Muscle of back (tissue), 11 donors: ENCODE data around the gene PACSIN1. TPM values are rescaled to one million over a fixed set of nuclear protein-coding genes. Genes with fewer than 3 reads are reported as not detected.
"Not testable (repeated sequence)": the region's sequence is repeated elsewhere in the genome, so short reads cannot be mapped to it uniquely, and the experiment has no call there.

Experiments
- DNase-seq, 3 donors: peaks; one replicate each; pipeline versions ENCODE4 v3.0.0 to v3.0.0-alpha.2; 2013
- polyA plus RNA-seq, 10 donors: library from polyadenylated mRNA; unstranded; fragments of 120-200 nt; gene quantifications; one replicate each; pipeline ENCODE4 v1.2.1, GENCODE V29; 2013; ENCODE audit not compliant: insufficient read length in 10 of 10

The PACSIN1 gene
- polyA plus RNA-seq, 10 donors, result 0.31 to 1.5 (median 1.1) TPM

DNA sequence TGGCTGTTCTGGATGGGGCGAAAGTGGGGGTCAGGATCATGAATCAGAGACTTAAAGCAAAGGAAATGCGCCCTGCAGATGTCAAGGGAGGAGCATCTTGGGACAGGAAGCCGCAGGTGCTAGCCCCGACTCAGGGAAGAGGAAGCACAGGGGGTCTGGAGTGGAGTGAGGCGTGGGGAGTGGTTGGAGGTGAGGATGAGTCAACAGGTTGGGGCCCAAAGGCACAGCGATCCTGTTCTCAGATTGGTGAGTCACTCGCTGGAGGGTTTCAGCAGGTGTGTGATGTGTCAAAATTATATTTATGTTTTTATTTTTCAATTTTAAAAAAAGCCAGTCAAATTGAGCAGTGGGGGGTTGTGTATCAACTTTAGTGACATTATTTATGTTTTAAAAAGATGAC, 19.0 kb downstream of the PACSIN1 start:
- DNase-seq, result no peak

DNA sequence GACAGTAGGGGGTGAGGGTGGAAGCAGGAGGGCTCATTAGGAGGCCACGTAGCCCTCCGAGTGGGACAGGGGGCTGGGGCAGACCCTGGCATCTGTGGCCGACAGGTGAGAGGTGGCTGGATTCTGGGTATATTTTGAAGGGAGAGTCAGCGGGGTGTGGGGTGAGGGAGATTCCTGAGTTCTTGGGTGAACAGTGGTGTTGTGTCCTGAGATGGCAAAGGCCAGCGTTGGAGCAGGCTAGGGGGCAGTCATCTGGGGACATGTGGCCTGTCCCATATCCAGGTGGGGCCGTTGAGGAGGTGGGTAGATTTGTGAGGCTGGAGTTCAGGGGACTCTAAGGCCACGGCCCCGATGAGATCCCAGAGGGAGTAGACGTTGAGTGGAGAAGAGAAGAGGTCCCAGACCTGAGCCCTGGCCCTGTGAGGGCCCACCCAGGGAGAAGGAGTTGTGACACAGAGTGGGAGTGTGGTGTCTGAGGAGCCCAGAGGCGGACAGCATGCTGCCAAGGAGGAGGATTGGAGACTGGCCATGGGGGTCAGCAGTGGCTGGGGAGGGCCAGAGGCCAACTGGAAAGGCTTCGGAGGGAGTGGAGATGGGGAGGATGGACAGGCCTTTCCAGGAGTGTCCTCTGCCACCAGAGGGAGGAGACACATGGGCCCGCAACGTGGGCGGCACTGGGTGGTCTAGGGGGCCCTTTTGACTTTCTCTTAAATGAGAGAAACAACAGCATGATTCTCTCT, 19.6 kb downstream of the PACSIN1 start:
- DNase-seq, result no peak

DNA sequence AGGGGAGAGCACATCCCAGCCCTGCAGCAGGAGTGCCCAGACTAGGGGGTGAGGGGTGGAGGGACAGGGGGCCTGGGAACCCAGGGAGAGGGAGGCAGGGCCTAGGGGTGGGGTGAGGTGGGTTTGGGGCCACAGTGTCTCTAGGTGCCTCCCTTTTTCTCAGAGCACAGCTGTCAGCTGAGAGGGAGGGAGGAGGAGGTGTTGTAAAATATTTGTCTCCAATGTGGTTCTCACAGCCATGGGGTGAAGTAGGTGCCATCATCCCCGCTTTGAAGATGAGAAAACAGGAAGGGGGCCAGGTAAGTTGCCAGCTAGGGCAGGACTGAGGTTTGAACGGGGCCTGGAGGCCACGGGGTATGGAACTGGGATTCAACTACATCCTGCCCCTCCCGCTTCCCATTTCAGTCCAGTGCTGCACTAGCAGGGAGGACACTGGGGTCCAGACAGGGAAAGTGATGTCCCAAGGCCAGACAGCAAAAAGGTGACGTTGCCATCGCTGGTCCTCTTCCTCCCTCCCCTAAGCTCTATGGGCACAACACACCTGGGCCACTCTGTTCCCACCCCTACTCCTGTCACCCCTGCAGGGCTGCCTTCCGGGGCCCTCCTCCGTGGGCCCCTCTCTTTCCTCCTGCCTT, 20.3 kb downstream of the PACSIN1 start:
- no peak for DNase-seq

DNA sequence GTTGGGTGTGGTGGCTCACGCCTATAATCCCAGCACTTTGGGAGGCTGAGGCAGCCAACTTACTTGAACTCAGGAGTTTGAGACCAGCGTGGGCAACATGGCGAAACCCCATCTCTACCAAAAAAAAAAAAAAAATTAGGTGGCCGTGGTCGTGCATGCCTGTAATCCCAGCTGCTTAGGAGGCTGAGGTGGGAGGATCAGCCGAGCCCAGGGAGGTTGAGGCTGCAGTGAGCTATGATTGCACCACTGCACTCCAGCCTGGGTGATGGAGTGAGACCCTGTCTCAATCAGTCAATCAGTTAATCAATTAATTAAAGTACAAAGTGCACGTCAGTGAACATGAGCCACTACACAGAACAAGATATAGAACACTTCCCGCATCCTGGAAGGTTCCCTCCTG, 21.0 kb downstream of the PACSIN1 start:
- not testable (repeated sequence) for DNase-seq

DNA sequence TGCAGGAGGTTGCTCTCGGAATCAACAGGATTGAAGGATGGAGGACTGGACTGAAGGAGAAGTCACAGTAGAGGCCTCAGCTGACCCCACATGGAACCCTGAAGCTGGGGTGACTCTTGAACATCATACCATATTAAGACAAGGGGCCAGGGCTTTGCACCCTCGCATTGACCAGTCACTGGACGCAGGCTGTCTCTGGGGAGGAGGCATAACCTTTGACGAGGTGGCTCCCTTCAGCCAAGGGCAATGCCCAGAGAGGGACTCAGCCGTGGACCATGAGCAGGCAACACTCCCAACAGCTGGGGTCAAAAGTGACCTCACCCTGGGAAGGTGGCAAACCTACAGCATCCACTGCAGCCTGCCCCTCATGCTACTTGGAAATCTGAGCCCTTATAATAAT, 21.7 kb downstream of the PACSIN1 start:
- DNase-seq, result no peak

DNA sequence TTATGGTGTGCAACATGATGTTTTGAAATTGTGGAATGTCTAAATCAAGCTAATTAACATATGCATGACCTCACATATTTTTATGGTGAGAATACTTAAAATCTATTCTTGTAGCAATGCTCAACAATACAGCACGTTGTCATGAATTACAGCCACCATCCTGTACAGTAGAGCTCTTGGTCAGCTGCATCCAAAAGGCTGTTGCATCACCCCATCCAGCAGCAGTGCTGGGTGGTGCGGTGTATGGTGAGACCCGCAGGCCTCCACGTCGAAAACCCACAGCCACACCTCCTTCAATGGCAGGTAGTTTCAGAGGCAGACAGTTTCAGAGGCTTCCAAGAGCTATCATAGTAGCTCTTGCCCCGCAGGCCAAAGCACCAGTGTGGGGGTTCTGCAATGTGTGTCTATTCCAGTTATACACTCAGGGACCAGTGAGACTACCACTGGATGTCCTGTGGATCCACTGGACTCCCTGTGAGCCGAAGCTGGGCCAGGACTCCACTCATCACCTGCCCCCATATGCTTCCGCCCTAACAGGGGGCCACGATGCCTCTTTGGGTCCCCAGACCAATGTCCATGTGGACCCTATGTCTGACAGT, 23.4 kb downstream of the PACSIN1 start:
- DNase-seq, result no peak

DNA sequence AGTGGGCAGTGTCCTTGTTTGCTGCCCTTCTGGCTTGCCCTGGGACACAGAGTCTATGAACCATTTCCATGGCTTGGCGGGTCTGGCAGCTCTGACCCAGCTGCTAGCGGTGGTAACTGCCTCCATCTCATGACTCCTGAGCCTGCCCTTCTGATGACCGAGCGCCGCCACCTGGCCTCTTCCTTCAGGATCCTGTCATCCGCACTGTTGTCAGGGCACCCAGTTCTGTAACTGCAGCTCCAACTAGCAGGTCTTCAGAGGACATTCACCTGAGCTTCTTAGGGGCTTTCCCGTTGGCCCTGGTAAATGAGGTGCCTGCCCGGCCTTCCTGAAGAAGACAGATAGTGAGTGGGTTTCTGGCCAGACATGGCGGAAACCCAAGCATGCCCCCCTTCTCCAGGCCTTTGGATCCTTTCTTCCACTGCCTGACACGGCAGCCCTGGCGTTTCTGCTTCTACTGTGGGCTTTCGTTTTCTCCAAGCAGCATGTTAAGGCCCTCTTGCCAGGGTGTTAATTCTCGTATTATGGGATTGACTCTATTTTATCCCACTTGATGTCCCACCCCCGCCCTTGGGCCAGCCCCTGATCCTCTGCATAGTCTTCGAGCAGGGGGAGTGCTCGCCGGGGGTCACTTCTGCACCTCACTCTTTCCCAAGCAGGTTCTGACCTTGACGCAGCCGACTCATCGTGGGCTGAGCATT, 24.7 kb downstream of the PACSIN1 start:
- DNase-seq, result peak in 2 of 3 donors; percentile 19 to 29

DNA sequence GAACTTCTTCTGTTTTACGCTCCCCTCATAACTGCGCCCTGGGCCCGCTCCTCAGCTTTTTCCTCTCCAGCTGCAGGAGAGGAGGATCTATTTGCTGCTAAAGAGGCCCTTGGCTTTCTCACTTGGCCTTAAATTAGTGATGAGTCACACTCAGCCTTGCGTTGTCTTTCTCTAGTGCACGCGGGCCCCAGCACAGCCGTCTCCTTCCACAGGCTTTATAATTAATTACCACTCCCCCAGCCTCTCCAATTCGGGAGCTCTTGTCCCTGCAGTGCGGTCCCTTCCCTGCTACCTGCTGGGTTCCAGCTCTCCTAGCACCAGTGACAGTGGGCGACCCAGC, 25.2 kb downstream of the PACSIN1 start:
- DNase-seq, result peak; percentile 41 to 88 (median 70)

DNA sequence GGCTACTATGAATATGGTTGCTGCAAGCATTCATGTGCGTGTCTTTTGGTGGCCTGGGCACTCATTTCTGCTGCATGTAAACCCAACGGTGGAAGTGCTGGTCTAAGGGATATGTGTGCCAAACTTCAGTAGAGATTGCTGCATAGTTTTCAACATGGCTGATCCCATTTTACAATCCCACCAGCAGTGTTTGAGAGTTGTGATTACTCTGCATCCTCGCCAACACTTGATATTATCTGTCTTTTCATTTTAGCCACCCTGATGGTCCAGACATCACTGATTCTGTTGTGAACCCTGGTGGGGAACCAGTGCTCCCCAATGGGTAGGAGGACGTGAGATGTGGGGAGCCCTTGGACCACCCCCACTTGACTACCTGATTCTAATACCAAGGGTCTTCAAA, 27.5 kb downstream of the PACSIN1 start:
- no peak for DNase-seq

DNA sequence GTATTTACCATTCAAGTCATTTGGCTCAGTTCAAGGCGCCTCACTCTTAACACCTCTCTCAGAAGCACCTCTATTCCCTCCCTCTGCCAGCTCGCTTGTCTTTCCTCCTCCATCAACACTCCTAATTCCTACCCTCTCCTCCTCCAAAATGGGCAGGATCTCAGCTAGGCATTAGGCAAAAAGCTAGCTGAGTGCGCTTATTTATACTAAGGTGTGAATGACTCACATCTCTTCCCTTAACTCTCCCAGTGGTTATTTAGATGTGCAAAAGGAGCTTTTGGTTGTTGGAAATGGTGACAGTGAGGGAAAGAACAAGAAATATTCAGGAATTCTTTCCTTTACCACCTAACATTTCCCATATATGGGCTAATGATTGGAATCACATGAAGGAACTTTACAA, 29.1 kb downstream of the PACSIN1 start:
- DNase-seq, result no peak

DNA sequence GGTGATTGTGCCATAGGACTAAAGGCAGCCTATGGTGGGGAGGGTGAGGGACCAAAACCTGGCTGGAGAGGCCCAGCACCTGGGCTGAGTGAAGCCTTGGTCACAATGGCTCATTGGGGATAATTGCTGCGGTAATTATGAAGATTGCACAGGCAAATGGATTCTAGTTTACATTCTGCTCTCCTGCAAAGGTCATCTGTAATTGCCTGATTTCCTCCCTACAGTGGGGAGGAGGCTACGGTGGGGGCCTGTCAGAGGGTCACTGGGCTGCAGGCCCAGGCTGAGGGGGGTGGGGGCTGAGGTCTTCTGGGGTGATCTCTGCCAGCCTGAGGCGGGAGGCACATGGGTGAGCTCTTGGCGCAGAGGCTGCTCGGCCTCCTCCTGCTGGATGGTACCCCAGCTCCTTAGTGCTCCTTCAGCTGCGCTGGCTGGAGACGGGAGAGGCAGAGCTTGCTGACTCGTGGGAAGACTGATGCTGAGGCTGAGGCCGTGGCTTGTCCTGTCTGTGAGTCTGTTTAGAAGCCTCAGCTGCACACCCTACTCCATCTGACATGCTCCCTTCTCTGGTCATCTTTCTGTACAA, 30.3 kb downstream of the PACSIN1 start:
- DNase-seq, result no peak

DNA sequence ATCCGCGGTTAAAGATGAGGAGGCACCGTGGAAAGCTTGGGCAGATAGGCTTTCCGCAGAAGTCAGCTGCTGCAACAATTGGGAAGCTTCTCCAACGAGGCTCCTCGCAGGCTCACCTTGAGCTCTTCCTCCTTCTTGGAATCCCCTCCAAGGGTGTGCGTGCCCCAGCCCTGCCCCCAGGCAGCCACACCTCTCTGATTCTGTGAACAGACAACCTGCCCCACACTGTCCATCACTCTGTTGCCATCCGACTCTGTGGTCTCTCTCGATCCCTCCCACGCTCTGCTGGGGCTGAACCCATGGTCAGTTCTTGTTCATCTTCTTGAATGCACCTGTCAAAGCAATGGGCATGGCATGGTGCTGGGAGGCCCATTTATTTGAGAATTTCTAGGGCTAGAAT, 31.5 kb downstream of the PACSIN1 start:
- no peak for DNase-seq

DNA sequence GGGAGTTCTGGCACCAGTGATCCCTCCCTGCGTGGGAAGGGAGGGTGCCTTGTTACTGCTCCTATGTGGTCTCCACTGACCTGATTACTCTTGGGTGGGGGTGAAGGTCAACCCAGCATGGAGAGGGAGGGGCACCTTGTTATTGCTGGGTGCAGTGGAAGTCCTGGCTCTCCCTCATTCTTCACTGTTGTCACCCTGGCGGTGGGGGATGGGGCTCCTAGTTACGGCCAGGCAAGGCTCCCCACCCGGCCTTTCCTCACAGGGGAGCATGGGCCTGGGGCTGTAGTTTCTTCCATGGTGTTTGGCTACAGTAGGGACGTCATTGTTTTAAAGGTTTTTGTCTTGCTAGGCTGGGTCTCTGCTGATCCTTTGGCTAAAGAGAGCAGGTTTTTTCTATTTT, 40.8 kb downstream of the PACSIN1 start:
- no peak for DNase-seq

DNA sequence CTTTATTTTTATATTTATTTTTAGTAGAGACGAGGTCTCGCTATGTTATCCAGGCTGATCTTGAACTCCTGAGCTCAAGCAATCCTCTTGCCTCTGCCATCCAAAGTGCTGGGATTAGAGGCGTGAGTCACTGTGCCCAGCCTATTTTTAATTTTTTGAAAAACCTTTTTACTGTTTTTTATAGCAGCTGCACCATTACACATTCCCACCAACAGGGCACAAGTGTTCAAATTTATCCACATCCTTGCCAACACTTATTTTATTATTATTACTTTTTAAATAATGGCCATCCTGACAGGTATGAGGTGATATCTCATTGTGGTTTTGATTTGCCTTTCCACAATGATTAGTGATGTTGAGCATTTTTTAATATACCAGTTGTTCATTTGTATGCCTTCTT, 42.5 kb downstream of the PACSIN1 start:
- DNase-seq, result no peak

DNA sequence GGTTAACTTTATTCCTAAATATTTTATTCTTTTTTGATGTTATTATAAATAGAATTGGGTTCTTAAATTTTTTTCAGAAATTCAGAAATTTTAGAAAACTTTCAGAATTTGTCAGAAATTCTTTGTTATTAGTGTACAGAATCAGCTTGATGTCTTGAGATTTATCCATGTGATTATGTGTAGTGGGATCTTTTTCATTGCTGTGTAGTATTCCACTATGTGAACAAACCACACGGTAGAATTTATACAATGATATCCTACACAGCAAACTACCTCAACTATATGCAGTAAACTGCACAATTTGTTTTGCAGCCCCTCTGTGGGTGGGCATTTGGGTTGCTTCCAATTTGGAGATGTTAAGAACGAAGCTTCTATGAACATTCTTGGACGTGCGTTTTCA, 43.9 kb downstream of the PACSIN1 start:
- DNase-seq, result no peak

DNA sequence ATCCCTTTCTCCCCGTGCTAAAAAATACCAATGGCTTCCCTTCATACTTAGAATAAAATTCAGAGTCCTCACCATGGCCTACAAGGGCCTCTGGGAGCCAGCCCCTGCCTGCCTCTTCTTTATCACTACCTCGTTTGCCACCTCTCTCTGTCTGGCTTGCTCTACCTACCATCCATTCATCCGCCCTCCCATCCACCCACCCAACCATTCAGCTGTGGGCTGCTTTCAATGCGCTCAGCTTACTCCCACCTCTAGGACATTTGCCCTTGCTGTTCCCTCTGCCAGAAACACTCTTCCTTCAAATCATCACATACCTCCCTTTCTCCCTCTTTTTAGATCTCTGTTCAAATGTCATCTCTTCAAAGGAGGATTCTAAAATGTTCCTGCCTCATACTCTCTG, 44.4 kb downstream of the PACSIN1 start:
- no peak for DNase-seq

DNA sequence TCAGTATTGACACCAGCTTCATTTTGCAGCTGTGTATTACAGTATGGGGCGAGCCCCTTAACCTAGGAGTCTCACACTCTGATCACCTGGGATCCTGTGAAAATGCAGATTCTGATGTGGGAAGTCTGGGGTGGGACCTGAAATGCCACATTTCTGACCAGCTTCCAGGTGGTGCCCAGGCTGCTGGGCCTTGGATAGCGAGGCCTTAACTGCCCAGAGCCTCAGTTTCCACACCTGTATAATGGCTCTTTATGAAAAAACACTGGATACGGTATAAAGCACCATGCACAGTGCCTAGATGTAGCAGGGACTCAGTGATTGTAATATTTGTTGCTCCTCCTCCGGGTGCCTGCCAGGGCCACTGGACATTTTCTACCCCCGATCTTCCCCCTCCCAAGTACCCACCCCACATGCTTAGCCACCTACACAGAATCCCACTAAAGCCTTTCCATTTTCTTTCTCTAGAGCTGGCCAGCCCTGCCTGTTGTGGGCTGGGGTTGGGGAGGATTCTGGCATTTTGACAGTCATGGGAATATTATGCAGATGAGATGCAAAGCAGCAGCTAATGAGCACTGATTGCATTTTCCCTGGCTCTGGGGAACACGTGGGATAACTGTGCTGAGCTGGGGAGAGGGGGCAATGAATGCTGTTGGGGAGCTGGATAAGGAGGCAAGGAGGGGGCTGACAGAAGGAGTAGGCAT, 45.5 kb downstream of the PACSIN1 start:
- no peak for DNase-seq

DNA sequence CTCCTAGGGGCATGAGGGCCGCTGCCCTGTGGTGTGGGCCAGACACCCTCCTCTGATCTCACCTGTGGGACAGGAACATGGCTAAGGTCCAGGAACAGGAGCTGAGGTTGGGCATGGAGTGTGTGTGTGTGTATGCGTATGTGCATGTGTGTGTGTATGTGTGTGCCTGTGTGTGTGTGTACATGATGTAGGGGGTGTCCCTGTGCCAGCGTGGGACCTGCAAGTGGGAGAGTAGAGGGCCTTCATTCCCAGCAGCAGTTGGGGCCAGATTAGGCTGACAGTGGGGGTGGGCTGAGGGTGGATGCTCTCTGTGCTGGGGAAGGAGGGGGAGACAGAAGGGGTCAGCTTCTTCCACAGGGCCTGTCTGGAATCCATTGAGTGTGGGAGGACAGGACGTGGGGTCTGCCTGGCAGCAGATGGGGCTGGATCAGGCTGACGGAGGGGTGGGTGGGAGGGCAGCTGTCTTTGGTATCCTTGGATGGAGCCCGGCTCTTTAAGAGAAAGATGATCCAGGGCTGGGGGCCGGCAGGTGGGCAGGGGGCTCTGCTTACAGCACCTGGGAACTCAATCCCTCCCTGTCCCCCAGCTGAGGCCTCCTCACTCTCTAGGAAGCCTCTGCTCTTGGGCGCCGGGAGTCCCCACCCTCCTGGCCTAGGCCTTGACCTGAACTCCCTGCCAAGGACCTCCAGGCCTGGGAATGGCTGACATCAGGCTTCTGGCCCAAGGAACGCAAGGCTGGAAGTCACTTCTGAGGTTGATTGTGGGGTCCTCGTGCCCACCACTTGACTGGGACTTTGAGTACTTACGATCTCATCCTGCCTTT, 46.2 kb downstream of the PACSIN1 start:
- no peak for DNase-seq

DNA sequence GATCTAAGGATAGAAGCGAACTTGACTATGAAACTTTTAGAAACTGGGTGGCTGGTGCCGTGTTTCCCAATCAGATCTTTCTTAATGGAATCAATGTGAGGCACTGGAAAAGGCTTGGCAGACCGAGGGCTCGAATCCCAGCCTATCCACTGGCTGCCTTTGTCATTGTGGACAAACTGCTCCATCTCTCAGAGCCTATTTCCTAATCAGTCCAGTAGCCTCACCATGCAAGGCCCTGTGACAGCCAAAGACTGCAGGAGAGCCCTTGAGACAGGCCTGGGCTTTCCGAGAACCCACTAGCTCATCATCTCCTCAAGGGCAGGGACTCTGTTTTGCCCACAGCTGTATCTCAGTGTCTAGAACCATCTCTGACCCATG, 46.9 kb downstream of the PACSIN1 start:
- DNase-seq, result no peak

DNA sequence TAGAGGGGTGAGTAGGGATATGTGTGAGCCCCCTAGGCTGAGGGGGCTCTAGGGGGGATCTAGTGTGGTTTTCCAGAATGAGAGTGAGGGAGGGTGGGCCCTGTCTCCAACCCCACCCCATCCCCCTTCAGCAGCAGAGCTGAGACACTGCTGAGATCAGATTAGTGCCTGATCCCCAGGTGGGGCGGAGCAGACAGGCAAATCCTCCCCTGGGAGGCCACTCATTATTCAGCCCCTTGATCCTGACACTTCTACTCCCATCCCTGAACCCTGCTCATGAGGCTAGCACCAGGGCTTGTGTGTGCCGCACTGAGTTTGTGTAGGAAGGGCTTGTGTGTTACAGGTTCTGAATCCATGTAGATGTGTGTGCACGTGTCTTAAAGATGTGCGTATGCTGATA, 47.8 kb downstream of the PACSIN1 start:
- DNase-seq, result no peak

DNA sequence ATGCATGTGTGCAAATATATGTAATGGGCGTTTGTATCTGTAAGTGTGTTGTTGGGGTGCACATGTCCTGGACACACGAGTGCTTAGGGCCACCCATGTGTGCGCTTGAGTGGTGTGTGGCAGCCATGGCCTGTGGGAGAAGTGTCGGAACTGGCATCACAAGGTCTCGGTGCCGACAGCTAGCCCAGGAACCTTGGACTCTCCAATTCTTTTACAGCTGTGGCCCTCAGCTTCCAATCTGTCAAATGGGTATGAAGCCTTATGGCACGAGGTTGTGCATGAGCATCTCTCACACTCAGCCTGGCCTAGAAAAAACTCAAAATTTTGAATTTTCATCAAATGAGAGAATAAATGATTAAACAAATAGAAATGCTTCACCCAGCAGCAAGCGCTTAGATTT, 48.2 kb downstream of the PACSIN1 start:
- no peak for DNase-seq
